Measurements from ENCODE around the gene CCDC51. TPM values are rescaled to one million over a fixed set of nuclear protein-coding genes. Genes with fewer than 3 reads are reported as not detected.

CCDC51 gene
- total and polyA plus RNA-seq, 2 of the 13 experiments (the other 11 are each of a cell fraction or from before 2014, with no cell fraction given) = 18.1 to 29.4 TPM

DNA sequence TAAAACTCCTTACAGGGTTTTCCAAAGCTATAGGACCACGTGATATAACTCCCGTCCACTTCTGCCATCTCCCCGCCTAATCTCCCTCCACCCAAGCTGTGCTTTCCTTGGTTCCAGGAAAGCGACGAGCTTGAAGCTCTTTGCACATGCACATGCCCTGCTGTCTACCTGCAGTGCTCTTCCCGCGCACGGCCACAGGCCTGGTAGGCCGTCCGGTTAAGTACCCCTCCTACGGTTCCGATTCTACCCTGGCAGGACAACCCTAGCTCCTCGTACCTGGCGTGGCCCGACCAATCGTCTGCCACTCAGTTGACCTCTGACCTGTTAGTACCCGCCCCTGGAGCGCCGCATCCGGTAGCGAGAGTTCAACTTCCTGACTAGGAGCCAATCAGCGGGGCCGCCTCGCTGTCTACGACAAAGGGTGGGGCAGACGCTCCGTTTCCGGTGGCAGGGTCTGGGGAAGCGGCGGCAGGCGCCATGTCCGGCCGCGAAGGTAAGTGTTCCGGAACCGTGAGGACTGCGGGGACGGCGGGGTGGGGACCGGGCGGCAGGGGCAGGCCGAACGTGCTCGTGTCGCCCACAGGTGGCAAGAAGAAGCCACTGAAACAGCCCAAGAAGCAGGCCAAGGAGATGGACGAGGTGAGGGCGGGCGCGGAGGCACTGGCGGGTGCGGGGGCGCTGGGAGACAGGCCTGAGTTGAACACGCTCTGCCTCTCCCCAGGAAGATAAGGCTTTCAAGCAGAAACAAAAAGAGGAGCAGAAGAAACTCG, at the start of gene CCDC51, which contains the start of gene TMA7 (continued):
- TF ChIP-seq, protein P1, sequence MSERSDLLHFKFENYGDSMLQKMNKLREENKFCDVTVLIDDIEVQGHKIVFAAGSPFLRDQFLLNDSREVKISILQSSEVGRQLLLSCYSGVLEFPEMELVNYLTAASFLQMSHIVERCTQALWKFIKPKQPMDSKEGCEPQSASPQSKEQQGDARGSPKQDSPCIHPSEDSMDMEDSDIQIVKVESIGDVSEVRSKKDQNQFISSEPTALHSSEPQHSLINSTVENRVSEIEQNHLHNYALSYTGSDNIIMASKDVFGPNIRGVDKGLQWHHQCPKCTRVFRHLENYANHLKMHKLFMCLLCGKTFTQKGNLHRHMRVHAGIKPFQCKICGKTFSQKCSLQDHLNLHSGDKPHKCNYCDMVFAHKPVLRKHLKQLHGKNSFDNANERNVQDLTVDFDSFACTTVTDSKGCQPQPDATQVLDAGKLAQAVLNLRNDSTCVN (CRISPR knock-in tag; IDR thresholded peaks at IDR 0.05; ENCODE audit: borderline replicate concordance) = 0 out of 2 replicates have a peak, but pooled peaks have one; percentile 44
- TF ChIP-seq GATA4 (IDR thresholded peaks at IDR 0.05; ENCODE audit: borderline replicate concordance, low read depth) (no peak), ZNF136 (CRISPR knock-in tag; IDR thresholded peaks at IDR 0.05; ENCODE audit: low read depth) (no peak), NFKB2 (CRISPR knock-in tag; IDR thresholded peaks at IDR 0.05; ENCODE audit: borderline replicate concordance) (peak; percentile 81; the same call in 1 of the 2 replicates), CEBPG (CRISPR knock-in tag; IDR thresholded peaks at IDR 0.05) (no peak), PTBP1 (IDR thresholded peaks at IDR 0.05; ENCODE audit: low read depth, low read length, poor library complexity, severe bottlenecking) (no peak), ZFYVE20 (CRISPR knock-in tag; IDR thresholded peaks at IDR 0.05; ENCODE audit: borderline replicate concordance, low read depth) (0 out of 2 replicates have a peak, but pooled peaks have one; percentile 26), NCOA1 (CRISPR knock-in tag; IDR thresholded peaks at IDR 0.05) (no peak), SATB2 (CRISPR knock-in tag; IDR thresholded peaks at IDR 0.05) (no peak), FOXA3 (CRISPR knock-in tag; IDR thresholded peaks at IDR 0.05) (peak; percentile 43; the same call in 1 of the 2 replicates), ZSCAN25 (CRISPR knock-in tag; IDR thresholded peaks at IDR 0.05) (no peak; the same call in 1 of the 2 replicates), ZNF138 (CRISPR knock-in tag; IDR thresholded peaks at IDR 0.05; ENCODE audit: low read depth) (peak; percentile 90), SRSF4 (IDR thresholded peaks at IDR 0.05; ENCODE audit: low read depth, low read length, poor library complexity, severe bottlenecking) (no peak), ZMYM3 (CRISPR knock-in tag; IDR thresholded peaks at IDR 0.05) (peak; percentile 39; the same call in 1 of the 2 replicates), ZNF577 (CRISPR knock-in tag; IDR thresholded peaks at IDR 0.05; ENCODE audit: borderline replicate concordance, low read depth) (no peak), CHD2 (IDR thresholded peaks at IDR 0.05; ENCODE audit: low read depth, low read length) (peak; percentile 63; the same call in 1 of the 2 replicates), SOX13 (IDR thresholded peaks at IDR 0.05) (no peak), SOX13 (CRISPR knock-in tag; conservative IDR thresholded peaks at IDR 0.05 in 1 of 2, IDR thresholded peaks at IDR 0.05 in 1 of 2) (no peak; a peak in 1 of 4 replicates), MXI1 (IDR thresholded peaks at IDR 0.05; ENCODE audit: borderline replicate concordance, low read depth, low read length) (peak; percentile 45; the same call in 1 of the 3 replicates), ZBTB38 (CRISPR knock-in tag; IDR thresholded peaks at IDR 0.05) (peak; percentile 63; the same call in 1 of the 2 replicates), ZSCAN31 (CRISPR knock-in tag; IDR thresholded peaks at IDR 0.05; ENCODE audit: low read depth) (peak; percentile 90), RAD21 (CRISPR knock-in tag; IDR thresholded peaks at IDR 0.05) (peak; percentile 7; the same call in 1 of the 2 replicates), NR2F1 (CRISPR knock-in tag; IDR thresholded peaks at IDR 0.05) (peak in 1 of 2 experiments; percentile 62; a peak in 2 of 4 replicates)
- TF ChIP-seq, protein P2, sequence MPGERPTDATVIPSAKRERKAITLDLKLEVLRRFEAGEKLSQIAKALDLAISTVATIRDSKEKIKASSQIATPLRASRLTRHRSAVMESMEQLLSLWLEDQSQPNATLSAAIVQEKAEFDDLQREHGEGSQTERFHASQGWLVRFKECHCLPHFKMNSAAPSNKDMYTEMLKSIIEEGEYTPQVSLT (CRISPR knock-in tag; IDR thresholded peaks at IDR 0.05; ENCODE audit: borderline replicate concordance, low read depth) = no peak
- TF ChIP-seq, protein P3, sequence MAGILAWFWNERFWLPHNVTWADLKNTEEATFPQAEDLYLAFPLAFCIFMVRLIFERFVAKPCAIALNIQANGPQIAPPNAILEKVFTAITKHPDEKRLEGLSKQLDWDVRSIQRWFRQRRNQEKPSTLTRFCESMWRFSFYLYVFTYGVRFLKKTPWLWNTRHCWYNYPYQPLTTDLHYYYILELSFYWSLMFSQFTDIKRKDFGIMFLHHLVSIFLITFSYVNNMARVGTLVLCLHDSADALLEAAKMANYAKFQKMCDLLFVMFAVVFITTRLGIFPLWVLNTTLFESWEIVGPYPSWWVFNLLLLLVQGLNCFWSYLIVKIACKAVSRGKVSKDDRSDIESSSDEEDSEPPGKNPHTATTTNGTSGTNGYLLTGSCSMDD (CRISPR knock-in tag; IDR thresholded peaks at IDR 0.05) = no peak
- TF ChIP-seq, protein P4, sequence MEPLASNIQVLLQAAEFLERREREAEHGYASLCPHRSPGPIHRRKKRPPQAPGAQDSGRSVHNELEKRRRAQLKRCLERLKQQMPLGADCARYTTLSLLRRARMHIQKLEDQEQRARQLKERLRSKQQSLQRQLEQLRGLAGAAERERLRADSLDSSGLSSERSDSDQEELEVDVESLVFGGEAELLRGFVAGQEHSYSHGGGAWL (CRISPR knock-in tag; IDR thresholded peaks at IDR 0.05) = peak; percentile 89

Data from HepG2 (cell line).